ENCODE measurements around the gene IQCM. TPM values are rescaled to one million over a fixed set of nuclear protein-coding genes. Genes with fewer than 3 reads are reported as not detected.

The IQCM gene
- total RNA-seq, 1 experiment from 2014 or later, result 0.17 TPM

- Histone ChIP-seq H3K27me3 (ENCODE audit: control insufficient read depth, insufficient read depth, low read length) (no peaks in the 10 kb centered on the region), H3K4me3 (ENCODE audit: insufficient read depth, low read depth, low read length) (no peak overlapping the region), H3K36me3 (replicated peaks; ENCODE audit: control insufficient read depth, insufficient read depth, low read length) (no peaks in the 10 kb centered on the region)
- DNase-seq, result no peak
These were observed 65.9 kb downstream of the IQCM start for GRCh38 chr4:149749784-149750183.

GRCh38 chr4:149747646-149748045, 68.0 kb downstream of the IQCM start:
- no peak overlapping the region for H3K4me3 ChIP-seq (ENCODE audit: insufficient read depth, low read depth, low read length)
- no peaks in the 10 kb centered on the region for H3K36me3 ChIP-seq (replicated peaks; ENCODE audit: control insufficient read depth, insufficient read depth, low read length)
- no peaks in the 10 kb centered on the region for H3K27me3 ChIP-seq (ENCODE audit: control insufficient read depth, insufficient read depth, low read length)
- no peak for DNase-seq

GRCh38 chr4:149746276-149746675, 69.4 kb downstream of the IQCM start:
- no peaks in the 10 kb centered on the region for H3K27me3 ChIP-seq (ENCODE audit: control insufficient read depth, insufficient read depth, low read length)
- no peak for DNase-seq
- no peak overlapping the region for H3K4me3 ChIP-seq (ENCODE audit: insufficient read depth, low read depth, low read length)
- H3K36me3 ChIP-seq (replicated peaks; ENCODE audit: control insufficient read depth, insufficient read depth, low read length), result no peaks in the 10 kb centered on the region

GRCh38 chr4:149741186-149741831, 74.3 kb downstream of the IQCM start:
- H3K36me3 ChIP-seq (replicated peaks; ENCODE audit: control insufficient read depth, insufficient read depth, low read length), result no peaks in the 10 kb centered on the region

GRCh38 chr4:149738156-149738555, 77.5 kb downstream of the IQCM start:
- DNase-seq, result no peak
- no peaks in the 10 kb centered on the region for H3K36me3 ChIP-seq (replicated peaks; ENCODE audit: control insufficient read depth, insufficient read depth, low read length)
- H3K4me3 ChIP-seq (ENCODE audit: insufficient read depth, low read depth, low read length), result no peak overlapping the region
- H3K27me3 ChIP-seq (ENCODE audit: control insufficient read depth, insufficient read depth, low read length), result no peaks in the 10 kb centered on the region

More at GRCh38 chr4:149741186-149741831, 74.3 kb downstream of the IQCM start:
- DNase-seq, result no peak
- Histone ChIP-seq H3K27me3 (ENCODE audit: control insufficient read depth, insufficient read depth, low read length) (no peaks in the 10 kb centered on the region), H3K4me3 (ENCODE audit: insufficient read depth, low read depth, low read length) (no peak overlapping the region)

GRCh38 chr4:149735796-149736195, 79.8 kb downstream of the IQCM start:
- no peaks in the 10 kb centered on the region for H3K27me3 ChIP-seq (ENCODE audit: control insufficient read depth, insufficient read depth, low read length)
- no peak overlapping the region for H3K4me3 ChIP-seq (ENCODE audit: insufficient read depth, low read depth, low read length)
- no peak for DNase-seq
- H3K36me3 ChIP-seq (replicated peaks; ENCODE audit: control insufficient read depth, insufficient read depth, low read length), result no peaks in the 10 kb centered on the region

GRCh38 chr4:149728444-149728843, 87.2 kb downstream of the IQCM start:
- H3K36me3 ChIP-seq (replicated peaks; ENCODE audit: control insufficient read depth, insufficient read depth, low read length), result no peaks in the 10 kb centered on the region
- no peak overlapping the region for H3K4me3 ChIP-seq (ENCODE audit: insufficient read depth, low read depth, low read length)
- no peak for DNase-seq
- H3K27me3 ChIP-seq (ENCODE audit: control insufficient read depth, insufficient read depth, low read length), result no peaks in the 10 kb centered on the region

- Histone ChIP-seq H3K27me3 (ENCODE audit: control insufficient read depth, insufficient read depth, low read length) (no peaks in the 10 kb centered on the region), H3K36me3 (replicated peaks; ENCODE audit: control insufficient read depth, insufficient read depth, low read length) (no peaks in the 10 kb centered on the region), H3K4me3 (ENCODE audit: insufficient read depth, low read depth, low read length) (no peak overlapping the region)
- DNase-seq, result no peak
These were observed 88.0 kb downstream of the IQCM start for GRCh38 chr4:149727663-149728062.

GRCh38 chr4:149723065-149723464, 92.6 kb downstream of the IQCM start:
- Histone ChIP-seq H3K4me3 (ENCODE audit: insufficient read depth, low read depth, low read length) (no peak overlapping the region), H3K27me3 (ENCODE audit: control insufficient read depth, insufficient read depth, low read length) (no peaks in the 10 kb centered on the region), H3K36me3 (replicated peaks; ENCODE audit: control insufficient read depth, insufficient read depth, low read length) (no peaks in the 10 kb centered on the region)
- DNase-seq, result no peak

- Histone ChIP-seq H3K4me3 (ENCODE audit: insufficient read depth, low read depth, low read length) (no peak overlapping the region), H3K27me3 (ENCODE audit: control insufficient read depth, insufficient read depth, low read length) (no peaks in the 10 kb centered on the region), H3K36me3 (replicated peaks; ENCODE audit: control insufficient read depth, insufficient read depth, low read length) (no peaks in the 10 kb centered on the region)
- DNase-seq, result no peak
These were observed 95.8 kb downstream of the IQCM start for GRCh38 chr4:149719806-149720205.

- DNase-seq, result no peak
- Histone ChIP-seq H3K27me3 (ENCODE audit: control insufficient read depth, insufficient read depth, low read length) (no peaks in the 10 kb centered on the region), H3K4me3 (ENCODE audit: insufficient read depth, low read depth, low read length) (no peak overlapping the region), H3K36me3 (replicated peaks; ENCODE audit: control insufficient read depth, insufficient read depth, low read length) (no peaks in the 10 kb centered on the region)
These were observed 96.3 kb downstream of the IQCM start for GRCh38 chr4:149719357-149719756.

- no peaks in the 10 kb centered on the region for H3K27me3 ChIP-seq (ENCODE audit: control insufficient read depth, insufficient read depth, low read length)
- no peak for DNase-seq
- no peaks in the 10 kb centered on the region for H3K36me3 ChIP-seq (replicated peaks; ENCODE audit: control insufficient read depth, insufficient read depth, low read length)
- H3K4me3 ChIP-seq (ENCODE audit: insufficient read depth, low read depth, low read length), result no peak overlapping the region
These were observed 97.1 kb downstream of the IQCM start for GRCh38 chr4:149718500-149718899.

- no peaks in the 10 kb centered on the region for H3K36me3 ChIP-seq (replicated peaks; ENCODE audit: control insufficient read depth, insufficient read depth, low read length)
- H3K27me3 ChIP-seq (ENCODE audit: control insufficient read depth, insufficient read depth, low read length), result no peaks in the 10 kb centered on the region
- H3K4me3 ChIP-seq (ENCODE audit: insufficient read depth, low read depth, low read length), result no peak overlapping the region
- no peak for DNase-seq
These were observed 98.9 kb downstream of the IQCM start for GRCh38 chr4:149716728-149717127.

GRCh38 chr4:149715822-149716585, 99.6 kb downstream of the IQCM start:
- Histone ChIP-seq H3K36me3 (replicated peaks; ENCODE audit: control insufficient read depth, insufficient read depth, low read length) (no peaks in the 10 kb centered on the region), H3K4me3 (ENCODE audit: insufficient read depth, low read depth, low read length) (no peak overlapping the region), H3K27me3 (ENCODE audit: control insufficient read depth, insufficient read depth, low read length) (no peaks in the 10 kb centered on the region)
- DNase-seq, result no peak

- H3K27me3 ChIP-seq (ENCODE audit: control insufficient read depth, insufficient read depth, low read length), result no peaks in the 10 kb centered on the region
- H3K4me3 ChIP-seq (ENCODE audit: insufficient read depth, low read depth, low read length), result no peak overlapping the region
- no peaks in the 10 kb centered on the region for H3K36me3 ChIP-seq (replicated peaks; ENCODE audit: control insufficient read depth, insufficient read depth, low read length)
- peak; percentile 22 for DNase-seq
These were observed 102.6 kb downstream of the IQCM start for GRCh38 chr4:149713031-149713430.
